Heart left ventricle (tissue), 13 donors: ENCODE data around the gene NKD1.

Experiments used
- POLR2A ChIP-seq, 2 donors: fragments of 450-650 bp; IDR thresholded peaks; one replicate each; pipeline ENCODE4 v1.6.1; 2017; ENCODE audit warnings: antibody characterized with exemption in 2 of 2, mild to moderate bottlenecking in 2 of 2, moderate library complexity in 2 of 2
- TF ChIP-seq, protein P1 (sequence below), 12 donors: fragments of 200-600 bp; sonication (generic) in 4 of 12; IDR thresholded peaks; one replicate each; pipeline versions ENCODE4 v1.5.0 to v1.8.0; 2018 to 2022; ENCODE audit warnings: antibody characterized with exemption in 12 of 12, mild to moderate bottlenecking in 5 of 12
- donor health status: ischemic (EF 13 %, LVEDD 7.1; RV severe dilation, severe dysfunction).
- donor health status: DM: no; HTN: yes; CAD: no.
- donor health status: DM: no; HTN: no; CAD: no.
- donor health status: ischemic (EF 25% LVEDD 6.9; RV normal size, moderate dysfunction).
- donor health status: ischemic (EF 25% LVEDD 5.7; RV mildly dilated, moderate dysfunction).
- donor health status: ischemic (EF 35%, LVEDD 5.7; RV mildly dilated, moderate dysfunction).
- donor health status: nonischemic (EF 11% LVEDD 7.7; RV severe dilation, severe dysfunction).
- donor health status: DM: yes; HTN: yes; CAD: no.
- donor health status: PGD.
- donor health status: ischemic (EF 29% LVEDD 5.4; RV normal size, mild dysfunction).
- donor health status: nonischemic (EF 23%, LVEDD 6.1; RV moderate dilation, normal function).

DNA sequence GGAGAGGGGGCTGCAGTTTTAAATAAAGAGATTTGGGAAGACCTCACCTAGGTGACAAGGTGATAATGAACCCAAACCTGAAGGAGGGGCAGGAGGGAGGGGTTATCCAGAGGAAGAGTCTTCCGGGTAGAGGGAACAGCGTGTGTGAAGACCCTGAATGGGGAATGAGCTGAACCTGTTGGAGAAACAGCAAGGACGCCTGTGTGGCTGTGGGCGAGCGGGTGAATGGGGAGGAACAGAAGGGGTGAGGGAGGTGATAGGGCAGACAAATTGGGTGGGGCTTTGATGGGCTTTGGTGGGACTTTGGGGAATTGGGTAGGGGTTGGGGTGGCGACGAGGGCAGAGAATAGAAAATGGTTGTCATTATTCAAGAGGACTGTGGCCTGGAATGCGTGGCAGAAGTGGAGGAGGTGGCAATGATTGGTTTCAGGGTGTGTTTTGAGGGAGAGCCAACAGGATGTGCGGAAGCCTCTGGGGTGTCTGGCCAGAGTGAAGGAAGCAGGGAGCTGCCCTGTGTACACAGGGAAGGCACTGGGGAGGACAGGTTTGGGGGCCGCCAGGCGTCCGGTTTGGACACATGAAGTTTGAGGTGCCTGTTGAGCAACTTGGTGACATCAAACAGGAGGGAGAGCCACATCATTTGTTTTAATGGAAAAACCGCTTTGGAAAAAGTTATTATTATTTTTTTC is 48.7 kb downstream of the NKD1 start:
- TF ChIP-seq, protein P1, sequence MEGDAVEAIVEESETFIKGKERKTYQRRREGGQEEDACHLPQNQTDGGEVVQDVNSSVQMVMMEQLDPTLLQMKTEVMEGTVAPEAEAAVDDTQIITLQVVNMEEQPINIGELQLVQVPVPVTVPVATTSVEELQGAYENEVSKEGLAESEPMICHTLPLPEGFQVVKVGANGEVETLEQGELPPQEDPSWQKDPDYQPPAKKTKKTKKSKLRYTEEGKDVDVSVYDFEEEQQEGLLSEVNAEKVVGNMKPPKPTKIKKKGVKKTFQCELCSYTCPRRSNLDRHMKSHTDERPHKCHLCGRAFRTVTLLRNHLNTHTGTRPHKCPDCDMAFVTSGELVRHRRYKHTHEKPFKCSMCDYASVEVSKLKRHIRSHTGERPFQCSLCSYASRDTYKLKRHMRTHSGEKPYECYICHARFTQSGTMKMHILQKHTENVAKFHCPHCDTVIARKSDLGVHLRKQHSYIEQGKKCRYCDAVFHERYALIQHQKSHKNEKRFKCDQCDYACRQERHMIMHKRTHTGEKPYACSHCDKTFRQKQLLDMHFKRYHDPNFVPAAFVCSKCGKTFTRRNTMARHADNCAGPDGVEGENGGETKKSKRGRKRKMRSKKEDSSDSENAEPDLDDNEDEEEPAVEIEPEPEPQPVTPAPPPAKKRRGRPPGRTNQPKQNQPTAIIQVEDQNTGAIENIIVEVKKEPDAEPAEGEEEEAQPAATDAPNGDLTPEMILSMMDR (IDR thresholded peaks at IDR 0.05), result no peak
- no peak for TF ChIP-seq POLR2A (IDR thresholded peaks at IDR 0.05)
